ENCODE results near the gene DNAJB4. TPM values are rescaled to one million over a fixed set of nuclear protein-coding genes. Genes with fewer than 3 reads are reported as not detected.
"Not testable (repeated sequence)": the region's sequence is repeated elsewhere in the genome, so short reads cannot be mapped to it uniquely, and the experiment has no call there.

Gene DNAJB4
- total and polyA plus RNA-seq, 5 donors from 2014 or later = 7.6 to 34.4 (median 8.9) TPM

DNA sequence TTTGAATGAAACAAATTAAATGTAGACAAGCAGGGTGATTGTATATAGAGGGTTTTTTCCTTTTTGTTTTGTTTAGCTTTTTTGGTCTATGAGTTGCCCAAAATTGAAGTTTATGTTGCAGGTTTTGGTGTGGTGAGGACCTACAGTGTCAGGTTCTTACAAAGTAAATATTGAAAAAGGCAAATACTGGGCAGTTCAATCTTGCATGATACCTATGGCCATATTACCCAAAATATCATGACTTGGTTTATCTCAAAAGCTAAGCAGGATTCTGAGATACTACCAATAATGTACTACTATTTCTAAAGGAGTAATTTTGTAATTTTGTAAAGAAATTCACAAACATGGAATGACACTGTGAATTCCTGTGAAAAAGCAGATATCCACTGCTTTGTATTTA, 1.8 kb downstream of the DNAJB4 start:
- Mint-ChIP-seq H3K4me1 (peaks cover 18 to 67% (median 36%) of the 10 kb centered on the region in 4 donors), H3K36me3 (no peaks in the 10 kb centered on the region), H3K4me3 (peak overlapping the region; percentile 12 to 92 (median 76)), H3K27me3 (peaks cover 5% of the 10 kb centered on the region), H3K27ac (peak overlapping the region in 1 of 3 donors; percentile 96), H3K9me3 (no peaks in the 10 kb centered on the region)
- no peak for DNase-seq
- Histone ChIP-seq H3K27me3 (ENCODE audit: control insufficient read depth, insufficient read depth, low read length) (no peaks in the 10 kb centered on the region), H3K9me3 (ENCODE audit: control insufficient read depth in 2 of 2, low read length in 2 of 2) (no peaks in the 10 kb centered on the region), H3K4me1 (ENCODE audit: control insufficient read depth, insufficient read depth, low read length, poor library complexity, severe bottlenecking) (peaks cover 33% of the 10 kb centered on the region), H3K36me3 (ENCODE audit: control insufficient read depth, insufficient read depth, low read length) (no peaks in the 10 kb centered on the region), H3K27ac (ENCODE audit: insufficient read depth, low read length, poor library complexity, severe bottlenecking) (no peak overlapping the region), H3K4me3 (ENCODE audit: low read depth, low read length) (peak overlapping the region; percentile 99)
- no peak for ATAC-seq (ENCODE audit: low read depth in 2 of 2)

DNA sequence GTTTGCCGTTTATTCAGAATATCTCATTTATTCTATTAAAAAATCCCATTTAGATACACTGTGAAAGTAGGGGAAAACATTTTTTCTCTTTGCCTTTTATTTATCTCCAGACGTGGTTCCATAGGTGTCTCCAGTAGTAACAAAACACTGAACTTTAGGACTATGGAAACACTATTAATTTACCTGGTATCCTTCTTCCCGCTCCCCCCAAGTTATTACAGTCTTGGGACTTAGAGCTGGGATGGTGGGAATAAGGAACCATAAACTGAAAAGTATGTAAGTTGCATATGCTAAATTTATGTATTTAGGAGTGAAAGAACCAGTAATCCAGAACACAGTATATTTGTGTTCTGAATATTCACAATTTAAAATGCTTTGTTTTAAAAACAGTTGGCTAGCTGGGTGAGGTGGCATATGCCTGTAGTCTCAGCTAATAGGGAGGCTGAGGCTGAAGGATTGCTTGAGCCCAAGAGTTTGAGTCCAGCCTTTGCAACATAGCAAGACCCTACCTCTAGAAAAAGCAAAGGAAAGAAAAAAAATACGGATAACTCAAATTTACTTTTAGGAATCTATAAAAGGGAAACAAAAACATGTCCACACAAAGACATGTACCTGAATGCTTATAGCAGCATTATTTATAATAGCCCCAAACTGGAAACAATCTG, 3.1 kb downstream of the DNAJB4 start:
- Mint-ChIP-seq H3K36me3 (peaks cover under 1% of the 10 kb centered on the region), H3K27me3 (peaks cover 5% of the 10 kb centered on the region), H3K9me3 (no peaks in the 10 kb centered on the region), H3K27ac (no peak overlapping the region), H3K4me3 (peak overlapping the region; percentile 17 to 81 (median 46)), H3K4me1 (peaks cover 18 to 63% (median 34%) of the 10 kb centered on the region in 4 donors)
- H3K27me3 ChIP-seq (ENCODE audit: control insufficient read depth, insufficient read depth, low read length) = no peaks in the 10 kb centered on the region
- H3K9me3 ChIP-seq (ENCODE audit: control insufficient read depth in 2 of 2, low read length in 2 of 2) = no peaks in the 10 kb centered on the region
- peaks cover 33% of the 10 kb centered on the region for H3K4me1 ChIP-seq (ENCODE audit: control insufficient read depth, insufficient read depth, low read length, poor library complexity, severe bottlenecking)
- peak overlapping the region; percentile 13 for H3K4me3 ChIP-seq (ENCODE audit: low read depth, low read length)
- H3K27ac ChIP-seq (ENCODE audit: insufficient read depth, low read length, poor library complexity, severe bottlenecking) = no peak overlapping the region
- no peaks in the 10 kb centered on the region for H3K36me3 ChIP-seq (ENCODE audit: control insufficient read depth, insufficient read depth, low read length)
- DNase-seq = no peak
- no peak for ATAC-seq (ENCODE audit: low read depth in 2 of 2)

DNA sequence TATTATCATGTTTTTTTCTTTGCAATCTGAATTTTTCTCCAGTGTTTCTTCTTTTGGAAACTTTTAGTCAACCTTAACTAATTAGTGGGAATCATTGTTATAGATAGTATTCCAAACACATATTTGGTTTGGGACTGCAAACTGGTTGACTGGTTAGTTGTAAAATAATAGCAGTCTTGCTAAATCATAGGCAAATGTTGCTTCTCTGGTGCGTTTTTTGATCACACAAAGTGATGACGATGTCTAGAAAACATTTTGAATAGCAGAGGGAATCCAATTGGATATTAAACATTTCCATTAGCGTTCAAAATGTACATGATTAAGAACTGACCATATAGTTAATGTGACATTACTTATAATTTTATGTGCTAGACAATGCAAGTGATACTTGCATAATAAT, 4.5 kb downstream of the DNAJB4 start:
- Histone ChIP-seq H3K9me3 (ENCODE audit: control insufficient read depth in 2 of 2, low read length in 2 of 2) (no peaks in the 10 kb centered on the region), H3K27me3 (ENCODE audit: control insufficient read depth, insufficient read depth, low read length) (no peaks in the 10 kb centered on the region), H3K27ac (ENCODE audit: insufficient read depth, low read length, poor library complexity, severe bottlenecking) (no peak overlapping the region), H3K4me1 (ENCODE audit: control insufficient read depth, insufficient read depth, low read length, poor library complexity, severe bottlenecking) (peaks cover 29% of the 10 kb centered on the region), H3K4me3 (ENCODE audit: low read depth, low read length) (peak overlapping the region; percentile 6), H3K36me3 (ENCODE audit: control insufficient read depth, insufficient read depth, low read length) (no peaks in the 10 kb centered on the region)
- no peak for ATAC-seq (ENCODE audit: low read depth in 2 of 2)
- H3K27ac Mint-ChIP-seq = no peak overlapping the region
- no peak for DNase-seq
- no peaks in the 10 kb centered on the region for H3K9me3 Mint-ChIP-seq
- H3K27me3 Mint-ChIP-seq = peaks cover 5% of the 10 kb centered on the region
- H3K4me3 Mint-ChIP-seq = peak overlapping the region in 1 of 4 donors; percentile 8
- peaks cover 6% of the 10 kb centered on the region for H3K36me3 Mint-ChIP-seq
- H3K4me1 Mint-ChIP-seq = peaks cover 18 to 53% (median 31%) of the 10 kb centered on the region in 4 donors

DNA sequence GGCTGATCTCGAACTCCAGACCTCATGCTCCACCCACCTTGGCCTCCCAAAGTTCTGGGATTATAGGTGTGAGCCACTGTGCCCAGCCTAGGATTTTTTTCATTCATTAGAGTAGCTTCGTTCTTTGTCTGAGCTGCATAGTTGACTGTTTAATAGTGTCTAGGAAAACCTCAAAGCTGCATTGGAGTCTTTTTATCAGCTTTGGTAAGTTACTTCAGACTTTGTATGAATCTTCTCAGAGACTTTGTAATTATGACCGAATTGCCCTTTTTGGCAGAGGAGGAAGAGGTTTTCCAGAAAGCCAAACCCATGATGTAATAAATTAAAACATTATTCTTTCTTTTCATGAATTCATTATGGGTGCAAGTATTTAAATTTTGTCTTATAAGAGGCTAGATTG, 5.1 kb downstream of the DNAJB4 start:
- H3K27me3 ChIP-seq (ENCODE audit: control insufficient read depth, insufficient read depth, low read length) = no peaks in the 10 kb centered on the region
- H3K27ac ChIP-seq (ENCODE audit: insufficient read depth, low read length, poor library complexity, severe bottlenecking) = no peak overlapping the region
- DNase-seq = no peak
- Mint-ChIP-seq H3K27ac (no peak overlapping the region), H3K4me1 (peaks cover 13 to 49% (median 28%) of the 10 kb centered on the region in 4 donors), H3K36me3 (peaks cover 7% of the 10 kb centered on the region), H3K27me3 (no peaks in the 10 kb centered on the region), H3K9me3 (no peaks in the 10 kb centered on the region), H3K4me3 (no peak overlapping the region)
- no peaks in the 10 kb centered on the region for H3K9me3 ChIP-seq (ENCODE audit: control insufficient read depth in 2 of 2, low read length in 2 of 2)
- no peak overlapping the region for H3K4me3 ChIP-seq (ENCODE audit: low read depth, low read length)
- H3K36me3 ChIP-seq (ENCODE audit: control insufficient read depth, insufficient read depth, low read length) = no peaks in the 10 kb centered on the region
- peaks cover 29% of the 10 kb centered on the region for H3K4me1 ChIP-seq (ENCODE audit: control insufficient read depth, insufficient read depth, low read length, poor library complexity, severe bottlenecking)
- ATAC-seq (ENCODE audit: low read depth in 2 of 2) = no peak

DNA sequence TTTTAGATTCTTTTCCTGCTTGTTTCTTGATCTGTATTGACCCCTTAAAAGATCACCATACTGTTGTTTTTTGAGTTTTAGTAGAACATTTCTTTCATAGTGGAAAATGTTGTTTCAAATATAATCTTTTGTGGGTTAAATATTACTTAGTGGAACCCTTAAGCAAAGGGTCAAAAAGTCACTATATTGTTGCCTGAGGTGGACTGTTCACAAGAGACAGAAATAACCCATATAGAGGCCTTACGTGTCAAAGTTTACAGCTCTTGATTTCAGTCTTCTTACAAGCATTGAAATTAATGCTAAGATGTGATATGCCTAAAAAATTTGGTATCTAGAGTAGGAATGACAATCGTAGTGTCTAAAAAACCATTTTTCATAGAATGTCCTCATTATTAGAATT, 6.3 kb downstream of the DNAJB4 start:
- Mint-ChIP-seq H3K9me3 (no peaks in the 10 kb centered on the region), H3K27me3 (no peaks in the 10 kb centered on the region), H3K4me1 (peaks cover 11 to 40% (median 28%) of the 10 kb centered on the region in 4 donors), H3K27ac (no peak overlapping the region), H3K36me3 (peaks cover 16% of the 10 kb centered on the region), H3K4me3 (no peak overlapping the region)
- DNase-seq (no peak), ATAC-seq (ENCODE audit: low read depth in 2 of 2) (no peak)
- no peaks in the 10 kb centered on the region for H3K27me3 ChIP-seq (ENCODE audit: control insufficient read depth, insufficient read depth, low read length)
- peaks cover 21% of the 10 kb centered on the region for H3K4me1 ChIP-seq (ENCODE audit: control insufficient read depth, insufficient read depth, low read length, poor library complexity, severe bottlenecking)
- no peak overlapping the region for H3K27ac ChIP-seq (ENCODE audit: insufficient read depth, low read length, poor library complexity, severe bottlenecking)
- H3K36me3 ChIP-seq (ENCODE audit: control insufficient read depth, insufficient read depth, low read length) = no peaks in the 10 kb centered on the region
- H3K4me3 ChIP-seq (ENCODE audit: low read depth, low read length) = no peak overlapping the region
- H3K9me3 ChIP-seq (ENCODE audit: control insufficient read depth in 2 of 2, low read length in 2 of 2) = no peaks in the 10 kb centered on the region

DNA sequence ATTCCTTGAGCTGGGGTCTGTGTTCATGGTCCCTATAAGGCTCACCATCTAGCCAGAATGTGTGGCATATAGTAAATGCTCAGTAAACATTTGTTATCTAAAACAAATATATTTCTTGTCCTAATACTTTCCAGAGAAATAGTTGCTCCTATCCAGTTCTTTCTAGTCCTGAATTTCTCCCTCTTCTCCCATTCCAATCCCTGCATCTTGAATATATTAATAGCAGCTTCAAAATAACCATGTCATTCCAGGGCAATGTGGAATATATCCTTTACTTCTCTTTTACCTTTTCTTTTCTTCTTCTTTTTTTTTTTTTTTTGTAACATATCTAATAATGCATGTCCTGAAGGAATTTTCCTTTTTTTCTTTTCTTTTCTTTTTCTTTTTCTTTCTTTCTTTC, 10.4 kb downstream of the DNAJB4 start:
- Mint-ChIP-seq H3K9me3 (peaks cover 0 to 1% (median 0%) of the 10 kb centered on the region in 7 donors), H3K4me1 (peaks cover 4 to 12% (median 8%) of the 10 kb centered on the region in 4 donors), H3K36me3 (peaks cover 22% of the 10 kb centered on the region), H3K27me3 (no peaks in the 10 kb centered on the region), H3K27ac (no peak overlapping the region), H3K4me3 (no peak overlapping the region)
- no peaks in the 10 kb centered on the region for H3K27me3 ChIP-seq (ENCODE audit: control insufficient read depth, insufficient read depth, low read length)
- H3K4me3 ChIP-seq (ENCODE audit: low read depth, low read length) = no peak overlapping the region
- no peaks in the 10 kb centered on the region for H3K4me1 ChIP-seq (ENCODE audit: control insufficient read depth, insufficient read depth, low read length, poor library complexity, severe bottlenecking)
- no peaks in the 10 kb centered on the region for H3K9me3 ChIP-seq (ENCODE audit: control insufficient read depth in 2 of 2, low read length in 2 of 2)
- DNase-seq = no peak
- H3K27ac ChIP-seq (ENCODE audit: insufficient read depth, low read length, poor library complexity, severe bottlenecking) = no peak overlapping the region
- ATAC-seq (ENCODE audit: low read depth in 2 of 2) = no peak
- H3K36me3 ChIP-seq (ENCODE audit: control insufficient read depth, insufficient read depth, low read length) = no peaks in the 10 kb centered on the region

DNA sequence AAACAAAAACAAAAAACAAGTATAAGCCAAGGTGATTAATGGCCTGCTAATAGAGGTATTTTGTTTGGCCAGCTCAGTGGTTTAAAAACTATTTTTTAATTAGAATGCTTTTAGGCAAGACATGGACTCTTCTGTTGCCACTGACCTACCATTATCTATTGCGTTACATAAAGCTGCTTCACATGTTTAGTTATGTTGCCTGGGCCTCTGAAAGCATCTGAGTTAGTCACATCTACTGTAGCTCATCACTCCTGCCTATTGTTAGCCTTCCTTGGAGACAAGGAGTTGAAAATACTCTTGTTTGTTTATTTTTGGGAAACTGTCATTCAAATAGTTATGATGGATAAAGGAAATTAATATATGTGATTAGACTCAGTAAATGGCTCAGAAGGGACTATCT, 14.3 kb downstream of the DNAJB4 start:
- peaks cover 16% of the 10 kb centered on the region for H3K36me3 Mint-ChIP-seq
- no peak for DNase-seq

DNA sequence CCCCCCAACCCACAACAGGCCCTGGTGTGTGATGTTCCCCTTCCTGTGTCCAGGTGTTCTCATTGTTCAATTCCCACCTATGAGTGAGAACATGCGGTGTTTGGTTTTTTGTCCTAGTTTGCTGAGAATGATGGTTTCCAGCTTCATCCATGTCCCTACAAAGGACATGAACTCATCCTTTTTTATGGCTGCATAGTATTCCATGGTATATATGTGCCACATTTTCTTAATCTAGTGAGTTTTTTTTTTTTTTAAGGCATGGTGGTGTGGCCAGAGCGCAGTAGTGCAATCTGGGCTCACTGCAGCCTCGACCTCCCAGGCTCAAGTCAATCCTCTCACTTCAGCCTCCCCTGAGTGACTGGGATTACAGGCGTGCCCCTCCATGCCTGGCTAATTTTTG, 16.4 kb downstream of the DNAJB4 start:
- not testable (repeated sequence) for H3K4me3 ChIP-seq (ENCODE audit: low read depth, low read length); H3K27me3 ChIP-seq (ENCODE audit: control insufficient read depth, insufficient read depth, low read length); ATAC-seq (ENCODE audit: low read depth in 2 of 2)

More for the DNA sequence above, 14.3 kb downstream of the DNAJB4 start:
- Histone ChIP-seq H3K4me3 (ENCODE audit: low read depth, low read length) (no peak overlapping the region), H3K27me3 (ENCODE audit: control insufficient read depth, insufficient read depth, low read length) (no peaks in the 10 kb centered on the region), H3K27ac (ENCODE audit: insufficient read depth, low read length, poor library complexity, severe bottlenecking) (no peak overlapping the region), H3K4me1 (ENCODE audit: control insufficient read depth, insufficient read depth, low read length, poor library complexity, severe bottlenecking) (no peaks in the 10 kb centered on the region), H3K9me3 (ENCODE audit: control insufficient read depth in 2 of 2, low read length in 2 of 2) (no peaks in the 10 kb centered on the region), H3K36me3 (ENCODE audit: control insufficient read depth, insufficient read depth, low read length) (no peaks in the 10 kb centered on the region)
- Mint-ChIP-seq H3K4me3 (no peak overlapping the region), H3K27me3 (no peaks in the 10 kb centered on the region), H3K4me1 (peaks cover 0 to 4% (median 0%) of the 10 kb centered on the region in 4 donors), H3K27ac (no peak overlapping the region), H3K9me3 (peaks cover 0 to 1% (median 0%) of the 10 kb centered on the region in 7 donors)
- no peak for ATAC-seq (ENCODE audit: low read depth in 2 of 2)

More for the DNA sequence above, 16.4 kb downstream of the DNAJB4 start:
- H3K27ac ChIP-seq (ENCODE audit: insufficient read depth, low read length, poor library complexity, severe bottlenecking); H3K36me3 Mint-ChIP-seq; H3K4me1 Mint-ChIP-seq; H3K4me1 ChIP-seq (ENCODE audit: control insufficient read depth, insufficient read depth, low read length, poor library complexity, severe bottlenecking); DNase-seq; H3K9me3 ChIP-seq (ENCODE audit: control insufficient read depth in 2 of 2, low read length in 2 of 2); H3K9me3 Mint-ChIP-seq; H3K27ac Mint-ChIP-seq; H3K4me3 Mint-ChIP-seq; H3K36me3 ChIP-seq (ENCODE audit: control insufficient read depth, insufficient read depth, low read length): not testable (repeated sequence)
- peaks cover 10% of the 10 kb centered on the region for H3K27me3 Mint-ChIP-seq
